T-helper 9 cell (primary cell): ENCODE results near the gene NCEH1.
A peak's percentile ranks its signal among the peaks of the same experiment; 100 is the strongest.
"Not testable (repeated sequence)": the region's sequence is repeated elsewhere in the genome, so short reads cannot be mapped to it uniquely, and the experiment has no call there.

Experiments
- DNase-seq: peaks from one replicate; pipeline ENCODE4 v3.0.0-alpha.2; 2020

NCEH1 gene

GRCh38 chr3:172675441-172676193 is 35.2 kb downstream of the NCEH1 start:
- no peak for DNase-seq

- DNase-seq, result peak; percentile 27
Observed at GRCh38 chr3:172673210-172673679, 37.6 kb downstream of the NCEH1 start.

- DNase-seq, result no peak
Observed at GRCh38 chr3:172669021-172669420, 41.8 kb downstream of the NCEH1 start.

GRCh38 chr3:172666873-172667694 is 43.8 kb downstream of the NCEH1 start:
- peak; percentile 77 for DNase-seq

- no peak for DNase-seq
Observed at GRCh38 chr3:172666181-172666872, 44.5 kb downstream of the NCEH1 start.

- DNase-seq, result not testable (repeated sequence)
Observed at GRCh38 chr3:172665510-172665909, 45.4 kb downstream of the NCEH1 start.

- not testable (repeated sequence) for DNase-seq
Observed at GRCh38 chr3:172660421-172660820, 50.4 kb downstream of the NCEH1 start.

- DNase-seq, result no peak
Observed at GRCh38 chr3:172659246-172660002, 51.4 kb downstream of the NCEH1 start.

- DNase-seq, result no peak
Observed at GRCh38 chr3:172658344-172659245, 52.3 kb downstream of the NCEH1 start.

- DNase-seq, result no peak
Observed at GRCh38 chr3:172656602-172657001, 54.3 kb downstream of the NCEH1 start.

GRCh38 chr3:172655388-172655787 is 55.5 kb downstream of the NCEH1 start:
- no peak for DNase-seq

- no peak for DNase-seq
Observed at GRCh38 chr3:172654470-172654869, 56.4 kb downstream of the NCEH1 start.

GRCh38 chr3:172653004-172653572 is 57.8 kb downstream of the NCEH1 start:
- DNase-seq, result no peak

GRCh38 chr3:172651936-172652625 is 58.8 kb downstream of the NCEH1 start:
- no peak for DNase-seq

- no peak for DNase-seq
Observed at GRCh38 chr3:172649987-172650386, 60.9 kb downstream of the NCEH1 start.

GRCh38 chr3:172648747-172649146 is 62.1 kb downstream of the NCEH1 start:
- DNase-seq, result no peak

- no peak for DNase-seq
Observed at GRCh38 chr3:172647823-172648222, 63.0 kb downstream of the NCEH1 start.

GRCh38 chr3:172647080-172647479 is 63.8 kb downstream of the NCEH1 start:
- DNase-seq, result no peak

GRCh38 chr3:172646439-172647015 is 64.3 kb downstream of the NCEH1 start:
- no peak for DNase-seq

GRCh38 chr3:172644258-172644657 is 66.6 kb downstream of the NCEH1 start:
- DNase-seq, result no peak
